ENCODE data around the gene S100A4. TPM values are rescaled to one million over a fixed set of nuclear protein-coding genes. Genes with fewer than 3 reads are reported as not detected.

Gene S100A4
- polyA plus RNA-seq, 1 donor from 2014 or later, result not detected

GRCh38 chr1:153527683-153528040 lies 17.9 kb downstream of the S100A4 start:
- Histone ChIP-seq H3K9me2 (ENCODE audit: insufficient read depth, low read length) (no peaks in the 10 kb centered on the region), H3F3A (ENCODE audit: insufficient read depth, low read length, poor library complexity, severe bottlenecking) (no peaks in the 10 kb centered on the region), H3K79me2 (replicated peaks; ENCODE audit: insufficient read depth, low read length) (no peaks in the 10 kb centered on the region), H3K36me3 (ENCODE audit: insufficient read depth, low read length) (no peaks in the 10 kb centered on the region), H3K9me3 (ENCODE audit: low read length) (no peaks in the 10 kb centered on the region), H4K20me1 (ENCODE audit: insufficient read depth) (no peaks in the 10 kb centered on the region), H3K4me2 (ENCODE audit: low read length) (no peak overlapping the region), H3K27ac (ENCODE audit: low read length) (no peak overlapping the region), H3K9ac (ENCODE audit: low read length) (no peak overlapping the region), H3K4me3 (ENCODE audit: low read length) (no peak overlapping the region), H2AFZ (ENCODE audit: low read depth, low read length) (no peak overlapping the region), H3K27me3 (ENCODE audit: insufficient read depth, low read depth, low read length) (no peaks in the 10 kb centered on the region)
- TF ChIP-seq EZH2 (IDR thresholded peaks at IDR 0.05; ENCODE audit: borderline replicate concordance, insufficient read depth, low read length, poor library complexity, severe bottlenecking) (no peak), CTCF (IDR thresholded peaks at IDR 0.05; ENCODE audit: poor library complexity, severe bottlenecking) (no peak), POLR2AphosphoS5 (IDR thresholded peaks at IDR 0.05) (no peak), RAD21 (conservative IDR thresholded peaks at IDR 0.05) (no peak), MXI1 (conservative IDR thresholded peaks at IDR 0.05; ENCODE audit: poor library complexity, severe bottlenecking) (no peak), SMC3 (conservative IDR thresholded peaks at IDR 0.05; ENCODE audit: poor library complexity) (no peak), REST (IDR thresholded peaks at IDR 0.05; ENCODE audit: borderline replicate concordance) (no peak), TAF1 (IDR thresholded peaks at IDR 0.05; ENCODE audit: low read depth) (no peak), EP300 (conservative IDR thresholded peaks at IDR 0.05; ENCODE audit: poor library complexity, severe bottlenecking) (no peak)

- Histone ChIP-seq H3K79me2 (replicated peaks; ENCODE audit: insufficient read depth, low read length) (no peaks in the 10 kb centered on the region), H4K20me1 (ENCODE audit: insufficient read depth) (no peaks in the 10 kb centered on the region), H3K4me2 (ENCODE audit: low read length) (no peak overlapping the region), H3K9me2 (ENCODE audit: insufficient read depth, low read length) (no peaks in the 10 kb centered on the region), H3K36me3 (ENCODE audit: insufficient read depth, low read length) (no peaks in the 10 kb centered on the region), H3K27ac (ENCODE audit: low read length) (no peak overlapping the region), H2AFZ (ENCODE audit: low read depth, low read length) (no peak overlapping the region), H3K4me3 (ENCODE audit: low read length) (no peak overlapping the region), H3K9ac (ENCODE audit: low read length) (no peak overlapping the region), H3K9me3 (ENCODE audit: low read length) (no peaks in the 10 kb centered on the region), H3K27me3 (ENCODE audit: insufficient read depth, low read depth, low read length) (no peaks in the 10 kb centered on the region), H3F3A (ENCODE audit: insufficient read depth, low read length, poor library complexity, severe bottlenecking) (no peaks in the 10 kb centered on the region)
- no peak for TF ChIP-seq EP300 (conservative IDR thresholded peaks at IDR 0.05; ENCODE audit: poor library complexity, severe bottlenecking)
- no peak for TF ChIP-seq MXI1 (conservative IDR thresholded peaks at IDR 0.05; ENCODE audit: poor library complexity, severe bottlenecking)
- no peak for TF ChIP-seq REST (IDR thresholded peaks at IDR 0.05; ENCODE audit: borderline replicate concordance)
- no peak for TF ChIP-seq RAD21 (conservative IDR thresholded peaks at IDR 0.05)
- TF ChIP-seq SMC3 (conservative IDR thresholded peaks at IDR 0.05; ENCODE audit: poor library complexity), result no peak
- TF ChIP-seq EZH2 (IDR thresholded peaks at IDR 0.05; ENCODE audit: borderline replicate concordance, insufficient read depth, low read length, poor library complexity, severe bottlenecking), result no peak
- no peak for TF ChIP-seq TAF1 (IDR thresholded peaks at IDR 0.05; ENCODE audit: low read depth)
- TF ChIP-seq POLR2AphosphoS5 (IDR thresholded peaks at IDR 0.05), result no peak
- no peak for TF ChIP-seq CTCF (IDR thresholded peaks at IDR 0.05; ENCODE audit: poor library complexity, severe bottlenecking)
These were observed 18.5 kb downstream of the S100A4 start for GRCh38 chr1:153527023-153527682.
